ENCODE results near the gene SLC22A1.

GRCh38 chr6:160089534-160089897 is 32.1 kb upstream of the SLC22A1 start:
- TF ChIP-seq CTCF (IDR thresholded peaks at IDR 0.05; ENCODE audit: low read depth, low read length) (no peak), EZH2phosphoT487 (IDR thresholded peaks at IDR 0.05; ENCODE audit: low read depth) (no peak)
